Measurements from ENCODE around the gene ARG2.

DNA sequence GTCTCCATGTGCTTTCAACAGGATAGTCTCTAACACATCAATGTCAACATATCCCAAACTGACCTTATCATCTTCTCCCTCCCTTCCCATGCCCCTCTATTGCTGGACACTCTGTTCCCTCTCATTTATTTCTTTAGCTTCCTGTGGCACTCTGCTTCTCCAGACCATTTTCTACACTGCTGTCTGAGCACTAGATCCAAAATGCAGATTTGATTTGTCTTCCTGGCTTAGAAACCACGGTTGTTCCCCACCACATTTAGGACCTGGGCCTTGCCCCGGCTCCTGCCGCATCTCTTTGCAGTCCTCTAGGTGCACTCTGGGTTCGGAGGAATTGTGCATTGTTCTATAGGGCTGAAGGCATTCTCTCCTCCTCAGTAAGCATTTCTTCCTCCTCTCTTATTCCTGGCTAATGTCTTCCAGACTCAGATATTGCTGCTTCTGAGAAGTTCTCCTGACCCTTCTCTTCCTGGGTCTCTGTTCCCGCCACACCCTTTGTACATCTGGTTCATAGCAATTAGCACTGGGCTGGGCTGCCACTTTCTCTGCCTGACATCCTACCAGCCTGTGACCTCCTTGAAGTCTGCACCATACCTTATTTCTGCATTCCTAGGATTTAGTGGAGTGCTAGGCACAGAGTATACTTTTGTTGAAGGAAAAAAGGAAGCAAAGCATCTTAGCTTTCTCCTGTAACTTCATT, 13.9 kb downstream of the ARG2 start:
- no peak for TF ChIP-seq POLR2A (IDR thresholded peaks at IDR 0.05)
- TF ChIP-seq, protein P1, sequence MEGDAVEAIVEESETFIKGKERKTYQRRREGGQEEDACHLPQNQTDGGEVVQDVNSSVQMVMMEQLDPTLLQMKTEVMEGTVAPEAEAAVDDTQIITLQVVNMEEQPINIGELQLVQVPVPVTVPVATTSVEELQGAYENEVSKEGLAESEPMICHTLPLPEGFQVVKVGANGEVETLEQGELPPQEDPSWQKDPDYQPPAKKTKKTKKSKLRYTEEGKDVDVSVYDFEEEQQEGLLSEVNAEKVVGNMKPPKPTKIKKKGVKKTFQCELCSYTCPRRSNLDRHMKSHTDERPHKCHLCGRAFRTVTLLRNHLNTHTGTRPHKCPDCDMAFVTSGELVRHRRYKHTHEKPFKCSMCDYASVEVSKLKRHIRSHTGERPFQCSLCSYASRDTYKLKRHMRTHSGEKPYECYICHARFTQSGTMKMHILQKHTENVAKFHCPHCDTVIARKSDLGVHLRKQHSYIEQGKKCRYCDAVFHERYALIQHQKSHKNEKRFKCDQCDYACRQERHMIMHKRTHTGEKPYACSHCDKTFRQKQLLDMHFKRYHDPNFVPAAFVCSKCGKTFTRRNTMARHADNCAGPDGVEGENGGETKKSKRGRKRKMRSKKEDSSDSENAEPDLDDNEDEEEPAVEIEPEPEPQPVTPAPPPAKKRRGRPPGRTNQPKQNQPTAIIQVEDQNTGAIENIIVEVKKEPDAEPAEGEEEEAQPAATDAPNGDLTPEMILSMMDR (IDR thresholded peaks at IDR 0.05), result no peak
